ENCODE measurements around the gene HMCN1.

Gene HMCN1

GRCh38 chr1:185987611-185988321 is 253.6 kb downstream of the HMCN1 start:
- no peak for TF ChIP-seq CSDC2 (CRISPR knock-in tag; IDR thresholded peaks at IDR 0.05)
- no peak for TF ChIP-seq CSRNP3 (CRISPR knock-in tag; IDR thresholded peaks at IDR 0.05)
- no peak for TF ChIP-seq ISL1 (CRISPR knock-in tag; IDR thresholded peaks at IDR 0.05)
- no peak for TF ChIP-seq ZNF70 (CRISPR knock-in tag; IDR thresholded peaks at IDR 0.05)
- no peak for TF ChIP-seq TOX (CRISPR knock-in tag; IDR thresholded peaks at IDR 0.05; ENCODE audit: borderline replicate concordance)
- no peak for TF ChIP-seq ZC3H10 (CRISPR knock-in tag; IDR thresholded peaks at IDR 0.05)
- TF ChIP-seq ESRRG (CRISPR knock-in tag; IDR thresholded peaks at IDR 0.05), result no peak
- no peak for TF ChIP-seq ARNTL (CRISPR knock-in tag; IDR thresholded peaks at IDR 0.05; ENCODE audit: borderline replicate concordance, low read depth)
- no peak for TF ChIP-seq BACH2 (CRISPR knock-in tag; IDR thresholded peaks at IDR 0.05; ENCODE audit: borderline replicate concordance)
- no peak for TF ChIP-seq PATZ1 (CRISPR knock-in tag; IDR thresholded peaks at IDR 0.05; ENCODE audit: borderline replicate concordance)
- no peak for TF ChIP-seq ZNF565 (CRISPR knock-in tag; conservative IDR thresholded peaks at IDR 0.05; ENCODE audit: low read depth)
- TF ChIP-seq ZFP30 (CRISPR knock-in tag; IDR thresholded peaks at IDR 0.05), result no peak
- no peak for TF ChIP-seq ZNF8 (CRISPR knock-in tag; IDR thresholded peaks at IDR 0.05)
- no peak for TF ChIP-seq TCF4 (CRISPR knock-in tag; IDR thresholded peaks at IDR 0.05; ENCODE audit: borderline replicate concordance)
- TF ChIP-seq CREB5 (CRISPR knock-in tag; IDR thresholded peaks at IDR 0.05; ENCODE audit: low read depth), result no peak
- TF ChIP-seq, protein P1, sequence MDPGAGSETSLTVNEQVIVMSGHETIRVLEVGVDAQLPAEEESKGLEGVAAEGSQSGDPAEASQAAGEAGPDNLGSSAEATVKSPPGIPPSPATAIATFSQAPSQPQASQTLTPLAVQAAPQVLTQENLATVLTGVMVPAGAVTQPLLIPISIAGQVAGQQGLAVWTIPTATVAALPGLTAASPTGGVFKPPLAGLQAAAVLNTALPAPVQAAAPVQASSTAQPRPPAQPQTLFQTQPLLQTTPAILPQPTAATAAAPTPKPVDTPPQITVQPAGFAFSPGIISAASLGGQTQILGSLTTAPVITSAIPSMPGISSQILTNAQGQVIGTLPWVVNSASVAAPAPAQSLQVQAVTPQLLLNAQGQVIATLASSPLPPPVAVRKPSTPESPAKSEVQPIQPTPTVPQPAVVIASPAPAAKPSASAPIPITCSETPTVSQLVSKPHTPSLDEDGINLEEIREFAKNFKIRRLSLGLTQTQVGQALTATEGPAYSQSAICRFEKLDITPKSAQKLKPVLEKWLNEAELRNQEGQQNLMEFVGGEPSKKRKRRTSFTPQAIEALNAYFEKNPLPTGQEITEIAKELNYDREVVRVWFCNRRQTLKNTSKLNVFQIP (CRISPR knock-in tag; IDR thresholded peaks at IDR 0.05; ENCODE audit: borderline replicate concordance, low read depth), result no peak
- TF ChIP-seq OSR1 (CRISPR knock-in tag; IDR thresholded peaks at IDR 0.05), result no peak
- no peak for TF ChIP-seq GLIS3 (CRISPR knock-in tag; IDR thresholded peaks at IDR 0.05)
- TF ChIP-seq SNAI2 (CRISPR knock-in tag; IDR thresholded peaks at IDR 0.05), result no peak
- no peak; the same call in 2 of the 3 replicates for ATAC-seq

GRCh38 chr1:185990565-185990964 is 256.4 kb downstream of the HMCN1 start:
- no peak for ATAC-seq
- no peak for TF ChIP-seq ISL1 (CRISPR knock-in tag; IDR thresholded peaks at IDR 0.05)
- TF ChIP-seq RARB (CRISPR knock-in tag; IDR thresholded peaks at IDR 0.05), result no peak

DNA sequence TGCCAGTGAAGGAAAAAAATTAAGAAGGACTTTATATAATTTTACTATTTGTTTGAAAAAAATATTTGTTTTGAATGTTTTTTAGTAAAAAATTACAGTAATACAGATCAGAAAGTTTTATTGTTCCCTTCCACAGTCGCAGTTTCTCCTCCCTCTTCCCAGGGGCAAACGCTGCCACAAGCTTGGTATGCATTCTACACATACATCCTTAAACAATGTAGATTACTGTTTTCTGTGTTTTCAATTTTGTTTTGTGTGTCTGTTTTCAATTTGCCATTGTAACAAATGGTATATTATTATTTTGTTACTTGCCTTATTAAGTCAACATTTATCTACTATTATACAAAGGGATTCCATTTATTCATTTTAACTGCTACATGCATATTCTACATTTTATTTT is 257.1 kb downstream of the HMCN1 start:
- ATAC-seq, result no peak
- TF ChIP-seq CSDC2 (CRISPR knock-in tag; IDR thresholded peaks at IDR 0.05) (no peak), ZC3H10 (CRISPR knock-in tag; IDR thresholded peaks at IDR 0.05) (no peak), OSR1 (CRISPR knock-in tag; IDR thresholded peaks at IDR 0.05) (no peak), PPARA (CRISPR knock-in tag; IDR thresholded peaks at IDR 0.05; ENCODE audit: borderline replicate concordance) (no peak), ZNF70 (CRISPR knock-in tag; IDR thresholded peaks at IDR 0.05) (no peak), CSRNP3 (CRISPR knock-in tag; IDR thresholded peaks at IDR 0.05) (no peak), PATZ1 (CRISPR knock-in tag; IDR thresholded peaks at IDR 0.05; ENCODE audit: borderline replicate concordance) (no peak), ISL1 (CRISPR knock-in tag; IDR thresholded peaks at IDR 0.05) (no peak), SNAI2 (CRISPR knock-in tag; IDR thresholded peaks at IDR 0.05) (no peak), ZNF565 (CRISPR knock-in tag; conservative IDR thresholded peaks at IDR 0.05; ENCODE audit: low read depth) (no peak), RARB (CRISPR knock-in tag; IDR thresholded peaks at IDR 0.05) (no peak), ZFP30 (CRISPR knock-in tag; IDR thresholded peaks at IDR 0.05) (no peak)
